HFFc6 (cell line): ENCODE results near the gene FHIT. TPM values are rescaled to one million over a fixed set of nuclear protein-coding genes. Genes with fewer than 3 reads are reported as not detected.

Experiments used
- DNase-seq: peaks from one replicate; pipeline ENCODE4 v3.0.0-alpha.2; 2018
- H3K27ac Mint-ChIP-seq: 2 replicates; pipeline ENCODE4 v1.8.0; 2020; ENCODE audit warnings: mild to moderate bottlenecking, mixed read lengths
- H3K27me3 Mint-ChIP-seq: 2 replicates; pipeline ENCODE4 v1.8.0; 2021; ENCODE audit warnings: mild to moderate bottlenecking, moderate library complexity, mixed read lengths; ENCODE audit not compliant: insufficient read depth
- H3K36me3 Mint-ChIP-seq: 2 replicates; pipeline ENCODE4 v1.8.0; 2021; ENCODE audit warnings: low read depth, mixed read lengths
- H3K4me1 Mint-ChIP-seq: 2 replicates; pipeline ENCODE4 v1.8.0; 2020; ENCODE audit warnings: low read depth, mixed read lengths
- H3K4me3 Mint-ChIP-seq: 2 replicates; pipeline ENCODE4 v1.8.0; 2020; ENCODE audit warnings: mild to moderate bottlenecking, moderate library complexity, mixed read lengths
- H3K9me3 Mint-ChIP-seq: 2 replicates; pipeline ENCODE4 v1.8.0; 2020; ENCODE audit warnings: mild to moderate bottlenecking, mixed read lengths
- CTCF ChIP-seq: fragments of 200-600 bp; sonication (generic); IDR thresholded peaks from 2 replicates; pipeline ENCODE4 v1.5.0; 2021; ENCODE audit warnings: antibody characterized with exemption, mild to moderate bottlenecking
- total RNA-seq, 6 experiments: library from RNA; stranded (reverse); fragmentation: NEBNext Ultra II Directional; extraction: Animal tissue kit (Norgen Biotek cat#: 25700); gene quantifications; 2 replicates in 1 of 6; 3 replicates in 5 of 6; pipeline ENCODE4 v1.2.3, GENCODE V29; 2021

FHIT gene
- total RNA-seq, 6 experiments from 2014 or later: 0.33 to 0.38 TPM; not detected in 4

GRCh38 chr3:60514085-60514649 lies 737.1 kb downstream of the FHIT start:
- H3K27ac Mint-ChIP-seq: no peak overlapping the region
- H3K27me3 Mint-ChIP-seq: peaks cover 5% of the 10 kb centered on the region
- no peaks in the 10 kb centered on the region for H3K36me3 Mint-ChIP-seq
- no peak overlapping the region for H3K4me3 Mint-ChIP-seq
- no peaks in the 10 kb centered on the region for H3K4me1 Mint-ChIP-seq
- no peak for DNase-seq
- TF ChIP-seq CTCF: no peak
- H3K9me3 Mint-ChIP-seq: no peaks in the 10 kb centered on the region; the same call in 1 of the 2 replicates

GRCh38 chr3:60513241-60513640 lies 738.0 kb downstream of the FHIT start:
- no peak for TF ChIP-seq CTCF

GRCh38 chr3:60512506-60512905 lies 738.7 kb downstream of the FHIT start:
- no peaks in the 10 kb centered on the region; the same call in 1 of the 2 replicates for H3K9me3 Mint-ChIP-seq
- H3K27ac Mint-ChIP-seq: no peak overlapping the region
- no peak for TF ChIP-seq CTCF
- peaks cover 2% of the 10 kb centered on the region; the same call in 1 of the 2 replicates for H3K27me3 Mint-ChIP-seq
- no peaks in the 10 kb centered on the region for H3K4me1 Mint-ChIP-seq
- no peaks in the 10 kb centered on the region for H3K36me3 Mint-ChIP-seq
- no peak for DNase-seq
- H3K4me3 Mint-ChIP-seq: no peak overlapping the region

More at GRCh38 chr3:60513241-60513640, 738.0 kb downstream of the FHIT start:
- DNase-seq: no peak
- Mint-ChIP-seq H3K27ac (no peak overlapping the region), H3K9me3 (no peaks in the 10 kb centered on the region; the same call in 1 of the 2 replicates), H3K27me3 (peaks cover 2% of the 10 kb centered on the region; the same call in 1 of the 2 replicates), H3K4me1 (no peaks in the 10 kb centered on the region), H3K36me3 (no peaks in the 10 kb centered on the region), H3K4me3 (no peak overlapping the region)

GRCh38 chr3:60509471-60509870 lies 741.8 kb downstream of the FHIT start:
- Mint-ChIP-seq H3K36me3 (no peaks in the 10 kb centered on the region), H3K4me1 (no peaks in the 10 kb centered on the region), H3K9me3 (no peaks in the 10 kb centered on the region; the same call in 1 of the 2 replicates), H3K4me3 (no peak overlapping the region), H3K27ac (no peak overlapping the region), H3K27me3 (peaks cover 2% of the 10 kb centered on the region)
- DNase-seq: no peak
- no peak for TF ChIP-seq CTCF

GRCh38 chr3:60504827-60505457 lies 746.3 kb downstream of the FHIT start:
- Mint-ChIP-seq H3K4me1 (peaks cover 4% of the 10 kb centered on the region; the same call in 1 of the 2 replicates), H3K4me3 (no peak overlapping the region), H3K27ac (no peak overlapping the region), H3K27me3 (no peaks in the 10 kb centered on the region; the same call in 1 of the 2 replicates), H3K9me3 (no peaks in the 10 kb centered on the region; the same call in 1 of the 2 replicates), H3K36me3 (no peaks in the 10 kb centered on the region)
- TF ChIP-seq CTCF: no peak
- no peak for DNase-seq
